Right hindlimb (tissue), 1 donor: ENCODE results near the gene SRRT.
A peak's percentile ranks its signal among the peaks of the same experiment; 100 is the strongest.

Source experiments
- DNase-seq: peaks from one replicate; pipeline ENCODE4 v3.0.0-alpha.2; 2018

SRRT gene

DNA sequence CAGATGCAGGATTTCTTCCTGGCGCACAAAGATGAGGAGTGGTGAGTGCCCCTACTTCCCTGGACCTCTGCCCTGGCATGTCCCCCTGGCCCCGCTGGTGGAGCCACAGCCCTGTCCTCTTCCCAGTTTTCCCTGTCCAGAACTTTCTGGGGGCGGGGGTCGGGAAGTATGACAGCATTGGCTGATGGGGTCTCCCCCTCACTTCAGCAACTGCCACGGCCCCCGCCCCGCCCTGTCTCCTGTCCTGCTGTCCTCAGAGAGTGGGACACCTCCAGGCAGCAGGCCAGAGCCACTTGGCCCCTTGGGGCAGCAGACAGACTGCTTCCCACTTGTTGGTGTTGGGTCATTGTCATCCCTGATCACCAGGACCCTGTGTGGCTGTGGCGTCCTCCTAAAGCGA is 7.3 kb downstream of the SRRT start:
- no peak for DNase-seq

- DNase-seq, result no peak
Observed at GRCh38 chr7:100882785-100883526, 8.1 kb downstream of the SRRT start.

GRCh38 chr7:100884736-100885439 is 10.0 kb downstream of the SRRT start:
- no peak for DNase-seq

DNA sequence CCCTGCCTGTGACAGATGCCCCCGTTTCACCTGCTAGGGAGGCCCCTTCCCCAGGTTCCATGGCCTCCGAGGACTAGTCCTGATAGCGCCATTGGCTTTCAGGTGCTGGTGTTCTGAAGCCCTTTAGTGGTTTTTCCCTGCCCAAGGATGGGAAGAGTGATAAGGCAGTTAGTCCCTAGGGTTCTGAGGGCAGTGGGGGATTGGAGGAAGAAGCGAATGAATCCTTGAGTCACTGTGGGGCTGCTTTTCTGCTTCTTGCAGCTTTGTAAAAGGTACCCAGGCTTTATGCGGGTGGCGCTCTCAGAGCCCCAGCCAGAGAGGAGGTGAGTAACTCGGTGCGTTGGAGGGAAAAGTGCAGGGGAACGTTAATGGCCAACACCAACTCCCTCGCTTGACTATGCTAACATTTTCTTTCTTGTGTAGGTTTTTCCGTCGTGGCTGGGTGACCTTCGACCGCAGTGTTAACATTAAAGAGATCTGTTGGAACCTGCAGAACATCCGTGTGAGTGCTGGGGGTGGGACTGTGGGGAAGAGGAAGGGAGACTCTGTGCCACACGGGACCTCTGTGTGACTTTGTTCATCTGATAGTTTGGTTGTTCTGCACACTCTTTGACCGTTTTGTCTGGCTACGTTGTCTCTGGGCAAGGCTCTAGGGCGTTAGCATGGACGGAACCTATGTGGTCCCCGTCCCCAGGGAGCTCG is 10.7 kb downstream of the SRRT start:
- DNase-seq, result no peak

GRCh38 chr7:100886142-100886935 is 11.4 kb downstream of the SRRT start:
- DNase-seq, result no peak

DNA sequence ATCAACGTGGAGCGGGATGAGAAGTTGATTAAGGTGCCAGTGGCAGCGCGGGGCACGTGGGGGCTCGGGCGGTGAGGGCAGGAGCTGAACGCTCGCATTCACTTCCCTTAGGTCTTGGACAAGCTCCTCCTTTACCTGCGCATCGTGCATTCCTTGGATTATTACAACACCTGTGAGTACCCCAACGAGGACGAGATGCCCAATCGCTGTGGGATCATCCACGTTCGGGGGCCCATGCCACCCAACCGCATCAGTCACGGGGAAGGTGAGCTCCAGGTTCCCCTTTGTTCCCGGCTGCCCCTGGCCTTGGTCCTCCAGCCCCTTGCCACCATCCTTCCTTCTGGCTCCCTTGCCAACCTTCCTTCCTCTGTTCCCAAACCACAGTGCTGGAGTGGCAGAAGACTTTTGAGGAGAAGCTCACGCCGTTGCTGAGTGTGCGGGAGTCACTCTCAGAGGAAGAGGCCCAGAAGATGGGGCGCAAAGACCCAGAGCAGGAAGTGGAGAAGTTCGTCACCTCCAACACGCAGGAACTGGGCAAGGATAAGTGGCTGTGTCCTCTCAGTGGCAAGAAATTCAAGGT is 12.1 kb downstream of the SRRT start:
- DNase-seq, result no peak

DNA sequence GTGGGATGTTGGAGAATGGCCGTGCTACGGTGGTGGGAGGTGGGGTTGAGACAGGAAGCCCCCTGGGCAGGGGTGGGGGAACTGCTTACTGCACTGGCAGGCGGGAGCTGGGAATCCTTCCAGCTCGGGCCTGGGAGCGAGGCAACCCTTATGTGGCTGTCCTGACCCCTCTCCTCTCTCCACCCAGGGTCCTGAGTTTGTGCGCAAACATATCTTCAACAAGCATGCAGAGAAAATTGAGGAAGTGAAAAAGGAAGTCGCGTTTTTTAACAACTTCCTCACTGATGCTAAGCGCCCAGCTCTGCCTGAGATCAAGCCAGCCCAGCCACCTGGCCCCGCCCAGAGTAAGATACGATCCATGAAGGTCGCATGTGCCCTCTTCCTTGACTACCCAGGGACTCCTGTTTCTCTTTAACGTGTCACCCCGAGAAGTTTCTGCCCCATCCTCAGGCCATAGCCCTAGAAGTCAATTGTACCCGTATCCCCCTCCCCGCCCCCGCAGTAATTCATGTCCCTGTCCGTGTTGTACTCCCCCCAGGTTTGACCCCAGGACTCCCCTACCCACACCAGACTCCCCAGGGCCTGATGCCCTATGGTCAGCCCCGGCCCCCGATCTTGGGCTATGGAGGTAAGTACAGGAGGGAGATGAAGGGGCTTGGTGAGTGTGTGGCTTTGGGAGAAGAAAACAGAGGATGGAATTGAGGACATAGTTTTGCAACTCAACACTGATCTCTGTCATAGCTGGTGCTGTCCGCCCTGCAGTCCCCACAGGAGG is 12.8 kb downstream of the SRRT start:
- no peak for DNase-seq

GRCh38 chr7:100888291-100888987 is 13.5 kb downstream of the SRRT start:
- no peak for DNase-seq

DNA sequence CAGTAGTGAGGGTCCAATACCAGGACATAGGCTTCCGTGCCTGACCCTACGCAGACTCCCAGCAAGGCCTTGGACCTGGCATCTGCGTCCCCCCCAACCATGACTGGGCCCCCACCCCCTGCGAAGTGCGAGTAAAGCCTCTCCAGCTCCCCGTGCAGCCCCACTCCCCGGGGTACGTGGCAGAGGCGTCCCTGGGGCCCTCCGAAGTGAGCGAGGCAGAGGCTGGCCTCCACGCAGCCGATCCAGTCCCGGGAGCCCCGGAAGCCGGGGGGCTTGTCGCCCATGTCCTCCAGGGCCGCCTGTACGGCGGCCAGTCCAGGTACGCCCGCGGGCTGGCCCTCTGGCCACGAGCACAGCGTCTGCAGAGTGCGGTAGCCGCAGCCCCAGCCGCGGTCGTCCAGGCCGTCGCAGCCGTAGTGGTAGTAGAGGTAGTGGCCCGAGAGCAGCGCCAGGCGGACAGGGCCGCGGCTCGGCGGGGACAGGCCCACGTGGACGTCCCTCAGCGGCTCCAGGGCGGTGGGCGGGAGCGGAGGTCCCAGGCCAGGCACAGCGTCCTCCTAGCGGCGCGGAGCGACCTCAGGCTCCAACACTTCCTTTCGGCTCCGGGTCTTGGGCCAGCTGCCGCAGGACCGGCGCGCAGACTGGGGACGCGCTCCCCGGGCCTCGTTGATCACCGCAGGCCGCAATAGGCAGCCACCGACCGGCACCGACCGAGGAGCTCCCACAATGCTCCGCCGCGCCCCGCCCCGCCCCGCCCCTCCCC is 14.3 kb downstream of the SRRT start, which contains the start of gene UFSP1:
UFSP1 (minus strand) TSS at position 728 of the 763 bp plus-strand sequence; CDS start at position 284, 444 bp downstream.
- DNase-seq, result no peak

DNA sequence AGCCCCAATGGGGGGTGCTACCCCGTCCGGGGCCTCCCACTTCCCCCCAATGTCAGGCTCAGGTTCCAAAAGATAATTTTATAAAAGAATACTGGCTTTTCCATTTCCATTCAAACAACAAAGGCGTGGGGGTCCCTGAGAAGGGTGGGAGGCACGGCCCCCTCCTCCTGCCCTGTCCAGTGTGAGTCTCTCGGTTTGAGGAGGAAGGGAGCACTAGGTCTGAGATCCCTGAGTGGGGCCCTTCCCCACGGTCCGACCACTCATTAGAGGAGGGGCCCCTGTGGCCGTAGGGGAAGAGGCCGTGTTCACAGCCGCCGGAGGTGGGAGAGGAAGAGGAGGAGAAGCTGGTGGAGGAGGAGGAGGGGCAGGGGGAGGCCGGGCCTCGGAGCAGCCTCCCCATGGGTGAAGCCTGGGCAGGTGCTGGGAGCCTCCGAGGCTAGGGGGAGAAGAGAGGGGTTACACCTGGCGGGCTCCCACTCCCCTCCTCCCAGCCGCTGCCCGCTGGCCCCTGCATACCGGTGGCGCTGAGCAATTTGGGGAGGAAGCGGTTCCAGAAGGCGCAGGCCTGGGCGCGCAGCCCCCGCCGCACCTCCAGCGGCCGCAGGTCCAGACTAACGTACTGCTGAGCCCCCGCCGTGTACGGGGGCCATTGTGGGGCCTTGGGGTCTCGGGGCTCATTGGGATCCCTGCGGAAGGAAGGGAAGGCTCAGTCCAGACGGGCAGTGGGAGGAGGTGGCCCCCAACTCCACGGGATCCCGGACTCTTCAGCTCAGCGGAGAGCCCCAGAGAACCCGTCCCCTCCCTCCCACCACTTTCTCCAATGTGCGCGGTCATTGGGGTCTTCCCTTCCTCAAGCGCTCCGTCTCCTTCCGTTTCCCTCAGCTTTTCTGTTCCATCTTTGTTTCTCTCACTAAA is 16.0 kb downstream of the SRRT start:
- DNase-seq, result peak; percentile 64

DNA sequence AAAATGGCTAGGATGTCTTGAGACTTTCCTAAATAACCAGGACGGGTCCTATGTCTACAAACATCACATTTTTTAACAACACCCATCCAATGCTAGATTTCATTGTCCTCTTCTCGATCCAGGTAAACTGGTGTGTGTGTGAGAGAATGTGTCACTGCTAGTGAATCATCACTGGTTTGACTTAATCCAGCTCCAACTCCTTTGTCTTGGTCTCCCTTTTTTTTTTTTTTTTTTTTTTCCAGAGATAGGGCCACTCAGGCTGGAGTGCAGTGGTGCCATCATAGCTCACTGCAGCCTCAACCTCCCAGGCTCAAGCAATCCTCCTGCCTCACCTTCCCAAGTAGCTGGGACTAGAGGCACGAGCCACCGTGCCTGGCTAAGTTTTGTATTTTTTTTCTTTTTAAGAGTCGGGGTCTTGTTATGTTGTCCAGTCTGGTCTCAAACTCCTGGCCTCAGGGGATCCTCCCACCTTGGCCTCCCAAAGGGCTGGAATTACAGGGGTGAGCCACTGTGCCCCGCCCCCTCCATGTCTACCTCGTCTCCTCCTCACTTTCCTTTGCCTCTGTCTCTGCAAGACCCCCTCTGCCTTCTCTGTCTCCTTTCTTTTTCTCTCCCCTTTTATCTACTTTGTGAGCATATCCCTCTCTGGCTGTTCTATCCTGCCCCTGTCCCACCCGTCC is 16.8 kb downstream of the SRRT start:
- DNase-seq, result no peak

- no peak for DNase-seq
Observed at GRCh38 chr7:100892364-100893317, 17.7 kb downstream of the SRRT start.

- DNase-seq, result peak; percentile 30
Observed at GRCh38 chr7:100893318-100893895, 18.5 kb downstream of the SRRT start.

GRCh38 chr7:100893910-100894721 is 19.2 kb downstream of the SRRT start:
- DNase-seq, result peak; percentile 28

DNA sequence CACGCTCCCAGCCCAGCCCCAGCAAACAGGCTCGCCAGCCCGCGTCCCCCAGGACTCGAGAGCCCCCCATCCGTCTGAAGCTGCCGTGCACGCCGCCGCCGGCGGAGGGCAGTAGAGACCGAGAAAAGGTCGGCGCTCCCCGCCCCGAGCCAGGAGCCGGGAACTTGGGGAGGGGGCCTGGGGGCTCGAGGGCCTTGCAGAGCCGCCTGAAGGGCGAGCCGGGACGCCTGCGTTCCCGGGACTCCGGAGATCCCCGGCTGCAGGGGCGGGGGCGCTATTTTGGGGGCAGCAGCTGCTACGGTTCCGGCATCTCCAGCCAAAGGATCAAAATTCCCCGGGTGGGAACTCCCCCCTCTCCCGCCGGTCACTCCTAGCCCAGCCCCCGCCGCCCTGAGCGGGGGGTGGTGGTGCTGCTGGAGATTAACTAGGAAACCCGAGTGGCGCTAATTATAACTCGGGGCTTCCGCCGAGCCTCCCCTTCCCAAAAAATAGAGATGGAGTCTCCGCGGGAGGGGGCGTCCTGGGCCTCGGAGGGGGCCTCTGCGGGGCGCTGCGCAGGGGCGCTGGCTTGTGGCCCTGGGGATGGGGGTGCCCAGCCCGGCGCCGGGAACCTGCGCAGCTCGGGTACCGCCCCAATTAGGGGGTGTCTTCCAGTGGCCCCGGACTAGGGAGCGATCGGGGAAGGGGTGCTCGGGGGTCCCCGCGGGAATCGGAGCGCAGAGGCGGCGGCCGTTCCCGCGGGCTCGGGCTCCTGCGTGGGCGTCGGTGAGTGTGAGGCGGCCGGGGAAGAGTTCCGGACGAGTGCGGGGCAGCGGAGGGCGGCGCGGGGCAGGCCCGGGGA is 20.2 kb downstream of the SRRT start:
- DNase-seq, result peak; percentile 82
